H1 (cell line): ENCODE measurements around the gene ZMPSTE24. TPM values are rescaled to one million over a fixed set of nuclear protein-coding genes. Genes with fewer than 3 reads are reported as not detected.

Source experiments
- ATF2 ChIP-seq: IDR thresholded peaks from 2 replicates; pipeline ENCODE4 v1.6.1; 2012; ENCODE audit warnings: low read length, inconsistent platforms
- CBX8 ChIP-seq: fragments of 300-800, 300-1000 bp; sonication (generic); IDR thresholded peaks from 2 replicates; pipeline ENCODE4 v1.7.1; 2016; ENCODE audit warnings: low read depth, low read length, borderline replicate concordance
- EGR1 ChIP-seq: IDR thresholded peaks from 2 replicates; pipeline ENCODE4 v1.6.1; 2011; ENCODE audit warnings: low read depth, low read length, borderline replicate concordance
- RNF2 ChIP-seq: fragments of 200-900, 300-1000 bp; sonication (generic); IDR thresholded peaks from 2 replicates; pipeline ENCODE4 v1.7.1; 2016; ENCODE audit warnings: borderline replicate concordance, low read depth, mild to moderate bottlenecking, antibody characterized with exemption, low read length; ENCODE audit not compliant: poor library complexity, severe bottlenecking; ENCODE audit errors: missing control alignments
- SAP30 ChIP-seq: fragments of 300-600 bp; sonication (generic); IDR thresholded peaks from 2 replicates; pipeline ENCODE4 v1.7.1; 2012; ENCODE audit warnings: low read length, moderate library complexity, mild to moderate bottlenecking, inconsistent platforms; ENCODE audit not compliant: insufficient read depth, insufficient replicate concordance
- SP2 ChIP-seq: IDR thresholded peaks from 2 replicates; pipeline ENCODE4 v1.6.1; 2012; ENCODE audit warnings: mild to moderate bottlenecking, low read length, inconsistent platforms
- polyA plus RNA-seq, 7 experiments: library from polyadenylated mRNA; depleted of rRNA in 3 of 7; stranded (reverse) in 5 of 7; unstranded in 2 of 7; fragments of >200 nt in 5 of 7; fragments of 200-250 nt in 2 of 7; gene quantifications; 1 replicate in 5 of 7; 2 replicates in 1 of 7; 4 replicates in 1 of 7; pipeline versions ENCODE4 v1.2.1 to v1.2.3, GENCODE V29; 2011 to 2013; ENCODE audit warnings: missing spikeins in 2 of 7, mixed read lengths in 2 of 7
- total RNA-seq: library from RNA; stranded (reverse); fragmentation: NEBNext Ultra II Directional; extraction: Animal tissue kit (Norgen Biotek cat#: 25700); gene quantifications from 2 replicates; pipeline ENCODE4 v1.2.1, GENCODE V29; 2021

Gene ZMPSTE24
- total and polyA plus RNA-seq, 2 of the 8 experiments (the other 6 are each of a cell fraction or from before 2014, with no cell fraction given): 12.7 to 42.9 TPM

- no peak for TF ChIP-seq RNF2
- TF ChIP-seq SP2: no peak
- TF ChIP-seq SAP30: no peak
- no peak for TF ChIP-seq EGR1
- TF ChIP-seq ATF2: no peak
- no peak for TF ChIP-seq CBX8
These were observed 58.0 kb downstream of the ZMPSTE24 start (continued) for GRCh38 chr1:40315795-40316594.
